ENCODE measurements around the gene RAB35. TPM values are rescaled to one million over a fixed set of nuclear protein-coding genes. Genes with fewer than 3 reads are reported as not detected.

The RAB35 gene
- polyA plus RNA-seq, 2 of the 4 experiments (the other 2 are of a cell fraction), result 44.0 to 67.6 TPM

DNA sequence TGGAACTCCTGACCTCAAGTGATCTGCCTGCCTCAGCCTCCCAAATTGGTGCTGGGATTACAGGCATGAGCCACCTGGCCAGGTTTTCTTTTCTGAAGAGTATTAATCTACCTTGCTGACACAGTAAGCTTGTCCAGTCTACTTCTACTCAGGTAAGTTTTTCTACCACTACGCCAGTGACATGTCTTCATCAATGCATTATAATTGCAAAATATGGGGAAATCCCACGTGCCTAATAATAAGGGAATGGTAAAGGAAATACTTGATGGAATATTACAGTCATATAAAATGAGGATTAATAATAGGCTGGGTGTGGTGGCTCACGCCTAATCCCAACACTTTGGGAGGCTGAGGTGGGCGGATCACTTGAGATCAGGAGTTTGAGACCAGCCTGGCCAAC, 62.3 kb downstream of the RAB35 start:
- Histone ChIP-seq H3K27ac (peak overlapping the region; percentile 43 to 66; a peak in 2 of 6 replicates), H3K9me3 (no peaks in the 10 kb centered on the region; the same call in 2 of the 3 replicates), H3K4me2 (no peak overlapping the region), H3K4me1 (peaks cover 18% of the 10 kb centered on the region; the same call in 2 of the 3 replicates), H3K4me3 (no peak overlapping the region)
- no peak for ATAC-seq
- ChIA-PET POLR2A (no interaction called here), CTCF (no interaction called here)
- TF ChIP-seq, protein P1, sequence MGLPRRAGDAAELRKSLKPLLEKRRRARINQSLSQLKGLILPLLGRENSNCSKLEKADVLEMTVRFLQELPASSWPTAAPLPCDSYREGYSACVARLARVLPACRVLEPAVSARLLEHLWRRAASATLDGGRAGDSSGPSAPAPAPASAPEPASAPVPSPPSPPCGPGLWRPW (IDR thresholded peaks at IDR 0.05), result no peak
- TF ChIP-seq NPAS2 (CRISPR knock-in tag; IDR thresholded peaks at IDR 0.05; ENCODE audit: borderline replicate concordance) (no peak), HDAC2 (IDR thresholded peaks at IDR 0.05) (no peak), RARB (CRISPR knock-in tag; IDR thresholded peaks at IDR 0.05) (no peak), FOSL2 (IDR thresholded peaks at IDR 0.05) (no peak), FOSL2 (CRISPR knock-in tag; IDR thresholded peaks at IDR 0.05) (no peak), HEYL (CRISPR knock-in tag; IDR thresholded peaks at IDR 0.05) (no peak), CBX8 (IDR thresholded peaks at IDR 0.05) (no peak), ZFP36 (IDR thresholded peaks at IDR 0.05; ENCODE audit: borderline replicate concordance, partially characterized antibody) (no peak), RFX5 (IDR thresholded peaks at IDR 0.05) (no peak), ESRRA (IDR thresholded peaks at IDR 0.05; ENCODE audit: borderline replicate concordance, low read length) (no peak), CHD2 (IDR thresholded peaks at IDR 0.05; ENCODE audit: low read length, partially characterized antibody) (no peak), ZNF302 (CRISPR knock-in tag; IDR thresholded peaks at IDR 0.05) (no peak), CEBPB (IDR thresholded peaks at IDR 0.05) (no peak), POLR2A (IDR thresholded peaks at IDR 0.05; ENCODE audit: low read length) (no peak), MAFK (IDR thresholded peaks at IDR 0.05; ENCODE audit: partially characterized antibody) (no peak)
- TF ChIP-seq, protein P2, sequence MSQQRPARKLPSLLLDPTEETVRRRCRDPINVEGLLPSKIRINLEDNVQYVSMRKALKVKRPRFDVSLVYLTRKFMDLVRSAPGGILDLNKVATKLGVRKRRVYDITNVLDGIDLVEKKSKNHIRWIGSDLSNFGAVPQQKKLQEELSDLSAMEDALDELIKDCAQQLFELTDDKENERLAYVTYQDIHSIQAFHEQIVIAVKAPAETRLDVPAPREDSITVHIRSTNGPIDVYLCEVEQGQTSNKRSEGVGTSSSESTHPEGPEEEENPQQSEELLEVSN (IDR thresholded peaks at IDR 0.05; ENCODE audit: borderline replicate concordance, low read depth), result no peak
- TF ChIP-seq, protein P3, sequence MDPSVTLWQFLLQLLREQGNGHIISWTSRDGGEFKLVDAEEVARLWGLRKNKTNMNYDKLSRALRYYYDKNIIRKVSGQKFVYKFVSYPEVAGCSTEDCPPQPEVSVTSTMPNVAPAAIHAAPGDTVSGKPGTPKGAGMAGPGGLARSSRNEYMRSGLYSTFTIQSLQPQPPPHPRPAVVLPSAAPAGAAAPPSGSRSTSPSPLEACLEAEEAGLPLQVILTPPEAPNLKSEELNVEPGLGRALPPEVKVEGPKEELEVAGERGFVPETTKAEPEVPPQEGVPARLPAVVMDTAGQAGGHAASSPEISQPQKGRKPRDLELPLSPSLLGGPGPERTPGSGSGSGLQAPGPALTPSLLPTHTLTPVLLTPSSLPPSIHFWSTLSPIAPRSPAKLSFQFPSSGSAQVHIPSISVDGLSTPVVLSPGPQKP (IDR thresholded peaks at IDR 0.05; ENCODE audit: low read depth, low read length), result no peak
- 91% methylated on average over 4 of the region's 4 CpGs for WGBS (ENCODE audit: missing lambda C conversion rate)
- no peak for FAIRE-seq
- DNase-seq (ENCODE audit: low read depth in 1 of 2, low spot score in 1 of 2), result no peak

DNA sequence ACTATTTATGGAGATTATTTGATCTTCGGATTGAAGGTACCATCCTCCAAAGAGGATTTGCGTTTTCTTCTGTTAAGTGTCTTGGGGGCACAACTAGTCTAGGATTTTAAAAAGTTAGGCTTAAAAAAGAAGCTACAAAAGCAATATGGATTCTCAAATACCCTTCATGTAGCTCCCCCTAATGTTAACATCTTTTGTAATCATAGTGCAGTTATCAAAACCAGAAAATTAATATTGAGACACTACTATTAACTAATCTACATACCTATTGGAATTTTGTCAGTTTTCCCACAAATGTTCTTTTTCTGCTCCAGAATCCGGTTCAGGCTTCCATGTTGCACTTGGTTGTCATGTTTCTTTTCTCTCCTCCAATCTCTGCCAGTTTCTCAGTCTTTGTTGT, 65.0 kb downstream of the RAB35 start:
- no peaks in the 10 kb centered on the region; the same call in 2 of the 3 replicates for H3K9me3 ChIP-seq
- no peak overlapping the region for H3K27ac ChIP-seq
- TF ChIP-seq EHF (CRISPR knock-in tag; IDR thresholded peaks at IDR 0.05), result no peak
- TF ChIP-seq JUN (IDR thresholded peaks at IDR 0.05), result no peak
- TF ChIP-seq JUNB (IDR thresholded peaks at IDR 0.05), result no peak
- TF ChIP-seq PHF8 (IDR thresholded peaks at IDR 0.05; ENCODE audit: borderline replicate concordance, low read depth), result no peak
- no peak for TF ChIP-seq SREBF2 (IDR thresholded peaks at IDR 0.05)
- no peak for TF ChIP-seq MYC (IDR thresholded peaks at IDR 0.05; ENCODE audit: borderline replicate concordance, low read length)
- no peak for TF ChIP-seq RNF2 (IDR thresholded peaks at IDR 0.05; ENCODE audit: borderline replicate concordance, low read depth)
- TF ChIP-seq FOSB (CRISPR knock-in tag; IDR thresholded peaks at IDR 0.05), result no peak
- no peak for DNase-seq (ENCODE audit: low read depth in 1 of 2, low spot score in 1 of 2)
- ChIA-PET CTCF (no interaction called here), POLR2A (no interaction called here)
- 75% methylated on average over 3 of the region's 3 CpGs for WGBS (ENCODE audit: missing lambda C conversion rate)
- H3K4me2 ChIP-seq, result no peak overlapping the region
- no peak for FAIRE-seq
- H3K4me3 ChIP-seq, result no peak overlapping the region
- no peak for ATAC-seq
- H3K4me1 ChIP-seq, result peaks cover 22% of the 10 kb centered on the region; the same call in 2 of the 3 replicates

DNA sequence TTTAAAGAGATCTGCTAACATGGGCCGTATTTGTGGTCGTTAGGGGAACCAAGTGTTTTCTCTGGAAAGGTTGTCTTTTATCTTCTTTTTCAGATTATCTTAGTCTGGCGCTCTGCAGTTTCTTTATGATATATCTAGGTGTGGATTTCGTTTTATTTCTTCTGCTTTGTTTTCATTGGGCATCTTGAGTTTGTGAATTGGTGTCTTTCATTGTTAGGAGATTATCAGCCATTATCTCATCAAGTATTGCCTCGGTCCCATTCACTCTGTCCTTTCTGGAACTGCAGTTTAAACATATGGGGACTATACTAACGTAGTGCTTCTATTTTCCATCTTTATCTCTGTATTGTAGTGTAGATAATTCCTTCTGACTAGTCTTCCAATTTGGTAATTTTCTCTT, 67.1 kb downstream of the RAB35 start:
- Histone ChIP-seq H3K4me3 (no peak overlapping the region), H3K9me3 (no peaks in the 10 kb centered on the region; the same call in 2 of the 3 replicates), H3K4me2 (no peak overlapping the region), H3K4me1 (0 out of 3 replicates have a peak, but pooled peaks cover 4% of the 10 kb centered on the region), H3K27ac (no peak overlapping the region; a peak in 1 of 6 replicates)
- 54% methylated on average over 6 of the region's 6 CpGs for WGBS (ENCODE audit: missing lambda C conversion rate)
- TF ChIP-seq BHLHE40 (IDR thresholded peaks at IDR 0.05; ENCODE audit: low read depth, low read length) (no peak), ESRRA (IDR thresholded peaks at IDR 0.05; ENCODE audit: borderline replicate concordance, low read length) (no peak), NPAS2 (CRISPR knock-in tag; IDR thresholded peaks at IDR 0.05; ENCODE audit: borderline replicate concordance) (no peak), RAD21 (conservative IDR thresholded peaks at IDR 0.05 in 1 of 2, IDR thresholded peaks at IDR 0.05 in 1 of 2) (no peak), SMC3 (IDR thresholded peaks at IDR 0.05) (no peak), EHF (CRISPR knock-in tag; IDR thresholded peaks at IDR 0.05) (no peak), ZSCAN20 (CRISPR knock-in tag; IDR thresholded peaks at IDR 0.05) (no peak), POLR2AphosphoS2 (conservative IDR thresholded peaks at IDR 0.05; ENCODE audit: low read length) (no peak)
- TF ChIP-seq, protein P4, sequence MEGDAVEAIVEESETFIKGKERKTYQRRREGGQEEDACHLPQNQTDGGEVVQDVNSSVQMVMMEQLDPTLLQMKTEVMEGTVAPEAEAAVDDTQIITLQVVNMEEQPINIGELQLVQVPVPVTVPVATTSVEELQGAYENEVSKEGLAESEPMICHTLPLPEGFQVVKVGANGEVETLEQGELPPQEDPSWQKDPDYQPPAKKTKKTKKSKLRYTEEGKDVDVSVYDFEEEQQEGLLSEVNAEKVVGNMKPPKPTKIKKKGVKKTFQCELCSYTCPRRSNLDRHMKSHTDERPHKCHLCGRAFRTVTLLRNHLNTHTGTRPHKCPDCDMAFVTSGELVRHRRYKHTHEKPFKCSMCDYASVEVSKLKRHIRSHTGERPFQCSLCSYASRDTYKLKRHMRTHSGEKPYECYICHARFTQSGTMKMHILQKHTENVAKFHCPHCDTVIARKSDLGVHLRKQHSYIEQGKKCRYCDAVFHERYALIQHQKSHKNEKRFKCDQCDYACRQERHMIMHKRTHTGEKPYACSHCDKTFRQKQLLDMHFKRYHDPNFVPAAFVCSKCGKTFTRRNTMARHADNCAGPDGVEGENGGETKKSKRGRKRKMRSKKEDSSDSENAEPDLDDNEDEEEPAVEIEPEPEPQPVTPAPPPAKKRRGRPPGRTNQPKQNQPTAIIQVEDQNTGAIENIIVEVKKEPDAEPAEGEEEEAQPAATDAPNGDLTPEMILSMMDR (IDR thresholded peaks at IDR 0.05), result no peak
- TF ChIP-seq, protein P2 (IDR thresholded peaks at IDR 0.05; ENCODE audit: borderline replicate concordance, low read depth), result no peak
- CTCF ChIA-PET, result interaction anchor here (1.4 kb wide), 1 partner anchor 9 kb away, joined by 7 read pairs; no protein-coding TSS in a partner anchor
- DNase-seq (ENCODE audit: low read depth in 1 of 2, low spot score in 1 of 2) (no peak), FAIRE-seq (peak; percentile 63), ATAC-seq (no peak)
- POLR2A ChIA-PET, result no interaction called here

Measured in A549 (cell line).